Keratinocyte (primary cell): ENCODE results near the gene TMOD1. TPM values are rescaled to one million over a fixed set of nuclear protein-coding genes. Genes with fewer than 3 reads are reported as not detected.

ENCODE experiments used
- DNase-seq: peaks from one replicate; pipeline ENCODE4 v3.0.0-alpha.2; 2011; ENCODE audit warnings: low read depth, missing footprints, low spot score
- FAIRE-seq: peaks from 2 replicates; lab custom pipeline; 2011; peaks lifted over from hg19 to GRCh38; lab: Jason Lieb, UNC
- H2AFZ ChIP-seq: 2 replicates; pipeline ENCODE4 v1.6.0; 2012; ENCODE audit warnings: low read length, control low read depth, inconsistent platforms; ENCODE audit not compliant: control insufficient read depth
- H3K27ac ChIP-seq: 2 replicates; pipeline ENCODE4 v1.5.1; 2011; ENCODE audit warnings: low read length; ENCODE audit not compliant: control insufficient read depth, insufficient read depth
- H3K27me3 ChIP-seq: 3 replicates; pipeline ENCODE4 v1.6.0; 2011; ENCODE audit warnings: low read length; ENCODE audit not compliant: control insufficient read depth, insufficient read depth; ENCODE audit errors: extremely low read depth
- H3K36me3 ChIP-seq, 2 experiments: 2 replicates in 1 of 2; 3 replicates in 1 of 2; pipeline ENCODE4 v1.5.1; 2011; ENCODE audit warnings: low read length in 2 of 2, mild to moderate bottlenecking in 1 of 2; ENCODE audit not compliant: control insufficient read depth in 2 of 2, insufficient read depth in 2 of 2; ENCODE audit errors: extremely low read depth in 1 of 2
- H3K4me1 ChIP-seq: 3 replicates; pipeline ENCODE4 v1.5.1; 2011; ENCODE audit warnings: low read length; ENCODE audit not compliant: control insufficient read depth, insufficient read depth; ENCODE audit errors: extremely low read depth
- H3K4me2 ChIP-seq: 3 replicates; pipeline ENCODE4 v1.6.0; 2011; ENCODE audit warnings: low read depth, low read length; ENCODE audit not compliant: control insufficient read depth, insufficient read depth; ENCODE audit errors: extremely low read depth
- H3K4me3 ChIP-seq, 3 experiments: fragments of 200-600 bp in 1 of 3; sonication (generic) in 1 of 3; 2 replicates in 2 of 3; 3 replicates in 1 of 3; pipeline ENCODE4 v1.5.1; 2011 to 2016; ENCODE audit warnings: low read length in 3 of 3, mild to moderate bottlenecking in 3 of 3, control low read depth in 2 of 3, inconsistent platforms in 1 of 3, low read depth in 1 of 3, mixed read lengths in 1 of 3, mixed run types in 1 of 3, moderate library complexity in 1 of 3; ENCODE audit not compliant: control insufficient read depth in 2 of 3, insufficient read depth in 2 of 3; ENCODE audit errors: extremely low read depth in 1 of 3
- H3K79me2 ChIP-seq: 2 replicates; pipeline ENCODE4 v1.6.0; 2012; ENCODE audit warnings: low read length; ENCODE audit not compliant: control insufficient read depth, insufficient read depth
- H3K9ac ChIP-seq: 3 replicates; pipeline ENCODE4 v1.6.0; 2011; ENCODE audit warnings: low read length; ENCODE audit not compliant: control insufficient read depth, insufficient read depth; ENCODE audit errors: extremely low read depth
- H3K9me1 ChIP-seq: 3 replicates; pipeline ENCODE4 v1.6.0; 2011; ENCODE audit warnings: low read length; ENCODE audit not compliant: control insufficient read depth, insufficient read depth; ENCODE audit errors: extremely low read depth
- H3K9me3 ChIP-seq: 2 replicates; pipeline ENCODE4 v1.5.1; 2012; ENCODE audit warnings: low read depth, low read length; ENCODE audit not compliant: control insufficient read depth
- H4K20me1 ChIP-seq: 3 replicates; pipeline ENCODE4 v1.6.0; 2011; ENCODE audit warnings: low read length; ENCODE audit not compliant: control insufficient read depth, insufficient read depth; ENCODE audit errors: extremely low read depth
- EZH2 ChIP-seq: IDR thresholded peaks from one replicate; pipeline ENCODE4 v1.6.1; 2012; ENCODE audit warnings: inconsistent platforms, mild to moderate bottlenecking, low read length, moderate library complexity
- dilution Hi-C: fragments of 300-500 bp; cut with MboI; formaldehyde crosslinking; loops from one replicate; pipeline ENCODE4 v1.7.0; 2020; ENCODE audit warnings: low sequenced_read_pairs; ENCODE audit not compliant: extremely low pct_ligation_motif_present
- polyA plus RNA-seq, 5 experiments: library from polyadenylated mRNA; depleted of rRNA in 3 of 5; stranded (reverse) in 3 of 5; stranded (forward) in 1 of 5; unstranded in 1 of 5; fragments of >200 nt; gene quantifications; 1 replicate in 1 of 5; 2 replicates in 3 of 5; 3 replicates in 1 of 5; pipeline versions ENCODE4 v1.2.1 to v1.2.3, GENCODE V29; 2011 to 2012; ENCODE audit warnings: missing spikeins in 2 of 5, low read depth in 1 of 5, low replicate concordance in 1 of 5
- TF ChIP-seq, protein P1 (sequence below), 3 experiments: IDR thresholded peaks in 1 of 3; conservative IDR thresholded peaks in 1 of 3; optimal IDR thresholded peaks in 1 of 3; 2 replicates in 2 of 3; 3 replicates in 1 of 3; pipeline versions ENCODE3 to v1.5.1; 2011; ENCODE audit warnings: low read length in 3 of 3, mild to moderate bottlenecking in 3 of 3, moderate library complexity in 2 of 3, control low read depth in 1 of 3, inconsistent platforms in 1 of 3; ENCODE audit not compliant: insufficient read depth in 2 of 3; ENCODE audit errors: extremely low read depth in 1 of 3

The TMOD1 gene
- polyA plus RNA-seq, 1 donor (not counting 4 experiments of a cell fraction or from before 2014, with no cell fraction given), result not detected

DNA sequence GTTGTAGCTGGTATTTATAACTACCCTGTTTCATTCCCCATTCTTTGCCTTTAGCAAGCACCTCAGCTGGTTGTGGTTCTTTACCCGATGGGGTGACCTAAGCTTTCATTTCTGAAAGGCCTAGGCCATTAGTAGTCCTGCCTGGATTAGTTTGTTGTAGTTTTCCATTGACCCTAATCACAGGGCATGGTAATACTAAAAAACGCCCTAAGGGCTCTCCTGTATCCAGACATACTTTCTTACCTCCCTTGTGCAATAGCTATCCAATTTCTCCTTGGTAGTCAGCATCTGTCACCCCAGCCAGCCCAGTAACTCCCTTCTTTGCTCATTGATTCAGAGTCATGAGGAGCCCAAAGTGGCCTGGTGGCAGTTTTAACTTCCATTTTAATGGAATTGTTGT is 24.0 kb downstream of the TMOD1 start:
- Histone ChIP-seq H3K4me1 (no peaks in the 10 kb centered on the region), H4K20me1 (no peaks in the 10 kb centered on the region), H3K9ac (no peak overlapping the region), H3K36me3 (no peaks in the 10 kb centered on the region), H3K4me3 (no peak overlapping the region), H3K9me3 (no peaks in the 10 kb centered on the region), H3K27me3 (no peaks in the 10 kb centered on the region), H3K9me1 (no peaks in the 10 kb centered on the region), H3K27ac (no peak overlapping the region), H3K4me2 (no peak overlapping the region), H2AFZ (no peak overlapping the region), H3K79me2 (no peaks in the 10 kb centered on the region)
- peak; percentile 13 for DNase-seq
- dilution Hi-C loops, result no loop called here
- TF ChIP-seq, protein P1, sequence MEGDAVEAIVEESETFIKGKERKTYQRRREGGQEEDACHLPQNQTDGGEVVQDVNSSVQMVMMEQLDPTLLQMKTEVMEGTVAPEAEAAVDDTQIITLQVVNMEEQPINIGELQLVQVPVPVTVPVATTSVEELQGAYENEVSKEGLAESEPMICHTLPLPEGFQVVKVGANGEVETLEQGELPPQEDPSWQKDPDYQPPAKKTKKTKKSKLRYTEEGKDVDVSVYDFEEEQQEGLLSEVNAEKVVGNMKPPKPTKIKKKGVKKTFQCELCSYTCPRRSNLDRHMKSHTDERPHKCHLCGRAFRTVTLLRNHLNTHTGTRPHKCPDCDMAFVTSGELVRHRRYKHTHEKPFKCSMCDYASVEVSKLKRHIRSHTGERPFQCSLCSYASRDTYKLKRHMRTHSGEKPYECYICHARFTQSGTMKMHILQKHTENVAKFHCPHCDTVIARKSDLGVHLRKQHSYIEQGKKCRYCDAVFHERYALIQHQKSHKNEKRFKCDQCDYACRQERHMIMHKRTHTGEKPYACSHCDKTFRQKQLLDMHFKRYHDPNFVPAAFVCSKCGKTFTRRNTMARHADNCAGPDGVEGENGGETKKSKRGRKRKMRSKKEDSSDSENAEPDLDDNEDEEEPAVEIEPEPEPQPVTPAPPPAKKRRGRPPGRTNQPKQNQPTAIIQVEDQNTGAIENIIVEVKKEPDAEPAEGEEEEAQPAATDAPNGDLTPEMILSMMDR (optimal IDR thresholded peaks at IDR 0.05 in 1 of 3, IDR thresholded peaks at IDR 0.05 in 1 of 3, conservative IDR thresholded peaks at IDR 0.05 in 1 of 3; ENCODE audit: extremely low read depth in 1 of 3, insufficient read depth in 2 of 3, low read length in 3 of 3), result no peak
- TF ChIP-seq EZH2, result no peak
- FAIRE-seq, result no peak

DNA sequence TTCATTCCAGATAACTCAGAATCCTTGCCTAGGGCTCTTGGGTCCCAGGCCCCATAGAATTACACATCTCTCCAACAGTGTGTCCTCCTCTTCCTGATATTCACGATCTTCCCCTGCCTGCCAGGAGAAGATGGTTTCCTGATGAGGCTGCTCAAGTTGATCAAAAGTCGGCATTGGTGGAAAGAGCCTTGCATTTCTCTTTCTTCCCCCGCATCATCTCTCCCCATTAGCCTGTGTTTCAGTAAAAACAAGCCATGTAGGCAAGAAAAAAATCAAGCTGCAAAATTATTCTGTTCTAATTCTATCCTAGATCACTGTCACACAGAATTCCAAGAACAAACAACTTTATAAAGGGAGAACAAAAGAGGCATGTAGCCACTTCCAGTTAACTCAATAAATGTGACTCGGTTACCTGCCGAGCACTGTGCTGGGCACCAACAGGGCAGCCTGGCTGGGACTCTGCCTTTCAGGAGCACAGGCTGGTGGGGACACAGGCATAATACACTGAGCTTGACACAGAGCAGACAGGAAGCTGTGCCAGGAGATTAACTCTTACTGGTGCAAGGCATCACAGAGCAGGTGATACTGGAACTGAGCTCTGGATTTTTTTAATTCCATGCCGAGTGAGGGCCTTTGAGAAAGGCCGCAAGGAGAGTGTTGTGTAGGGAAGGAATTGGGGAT is 25.6 kb downstream of the TMOD1 start:
- FAIRE-seq, result no peak
- H3K27ac ChIP-seq, result no peak overlapping the region

More for the DNA sequence above, 25.6 kb downstream of the TMOD1 start:
- Histone ChIP-seq H4K20me1 (no peaks in the 10 kb centered on the region), H3K4me1 (no peaks in the 10 kb centered on the region), H3K9me3 (no peaks in the 10 kb centered on the region), H3K4me3 (no peak overlapping the region), H2AFZ (no peak overlapping the region), H3K9me1 (no peaks in the 10 kb centered on the region), H3K4me2 (no peak overlapping the region), H3K79me2 (no peaks in the 10 kb centered on the region), H3K36me3 (no peaks in the 10 kb centered on the region), H3K9ac (no peak overlapping the region), H3K27me3 (no peaks in the 10 kb centered on the region)
- no peak for DNase-seq
- no peak for TF ChIP-seq EZH2
- TF ChIP-seq, protein P1 (optimal IDR thresholded peaks at IDR 0.05 in 1 of 3, IDR thresholded peaks at IDR 0.05 in 1 of 3, conservative IDR thresholded peaks at IDR 0.05 in 1 of 3; ENCODE audit: extremely low read depth in 1 of 3, insufficient read depth in 2 of 3, low read length in 3 of 3), result no peak
- dilution Hi-C loops, result no loop called here
